ENCODE results near the gene KDM4C. TPM values are rescaled to one million over a fixed set of nuclear protein-coding genes. Genes with fewer than 3 reads are reported as not detected.
"Not testable (repeated sequence)": the region's sequence is repeated elsewhere in the genome, so short reads cannot be mapped to it uniquely, and the experiment has no call there.

Gene KDM4C
- total RNA-seq, 1 donor from 2014 or later, result 76.8 TPM

- no peak for DNase-seq (ENCODE audit: low spot score)
Measured at GRCh38 chr9:7169717-7170389, 412.1 kb downstream of the KDM4C start.

GRCh38 chr9:7171396-7172153 lies 413.8 kb downstream of the KDM4C start:
- no peak for DNase-seq (ENCODE audit: low spot score)

- DNase-seq (ENCODE audit: low spot score), result no peak
Measured at GRCh38 chr9:7172154-7173115, 414.7 kb downstream of the KDM4C start.

GRCh38 chr9:7173139-7173538 lies 415.4 kb downstream of the KDM4C start:
- no peak for DNase-seq (ENCODE audit: low spot score)

- DNase-seq (ENCODE audit: low spot score), result no peak
Measured at GRCh38 chr9:7174301-7174700, 416.5 kb downstream of the KDM4C start.

- DNase-seq (ENCODE audit: low spot score), result no peak
Measured at GRCh38 chr9:7174884-7175283, 417.1 kb downstream of the KDM4C start.

GRCh38 chr9:7176561-7176960 lies 418.8 kb downstream of the KDM4C start:
- DNase-seq (ENCODE audit: low spot score), result no peak

- DNase-seq (ENCODE audit: low spot score), result no peak
Measured at GRCh38 chr9:7177383-7177782, 419.6 kb downstream of the KDM4C start.

- DNase-seq (ENCODE audit: low spot score), result no peak
Measured at GRCh38 chr9:7178729-7179128, 421.0 kb downstream of the KDM4C start.

- no peak for DNase-seq (ENCODE audit: low spot score)
Measured at GRCh38 chr9:7180247-7180646, 422.5 kb downstream of the KDM4C start.

- DNase-seq (ENCODE audit: low spot score), result not testable (repeated sequence)
Measured at GRCh38 chr9:7183139-7183538, 425.4 kb downstream of the KDM4C start.

- no peak for DNase-seq (ENCODE audit: low spot score)
Measured at GRCh38 chr9:7185612-7186011, 427.8 kb downstream of the KDM4C start.

GRCh38 chr9:7186175-7186574 lies 428.4 kb downstream of the KDM4C start:
- DNase-seq (ENCODE audit: low spot score), result no peak

GRCh38 chr9:7192266-7192665 lies 434.5 kb downstream of the KDM4C start:
- no peak for DNase-seq (ENCODE audit: low spot score)

GRCh38 chr9:7195526-7195925 lies 437.8 kb downstream of the KDM4C start:
- no peak for DNase-seq (ENCODE audit: low spot score)

- no peak for DNase-seq (ENCODE audit: low spot score)
Measured at GRCh38 chr9:7196467-7196866, 438.7 kb downstream of the KDM4C start.

GRCh38 chr9:7201196-7201595 lies 443.4 kb downstream of the KDM4C start:
- no peak for DNase-seq (ENCODE audit: low spot score)

- no peak for DNase-seq (ENCODE audit: low spot score)
Measured at GRCh38 chr9:7205806-7206205, 448.0 kb downstream of the KDM4C start.

GRCh38 chr9:7206221-7206758 lies 448.5 kb downstream of the KDM4C start:
- no peak for DNase-seq (ENCODE audit: low spot score)

GRCh38 chr9:7209016-7209715 lies 451.4 kb downstream of the KDM4C start:
- no peak for DNase-seq (ENCODE audit: low spot score)

- no peak for DNase-seq (ENCODE audit: low spot score)
Measured at GRCh38 chr9:7209990-7210389, 452.2 kb downstream of the KDM4C start.

Data from ureter (tissue), 1 donor.